Activated CD8-positive, alpha-beta memory T cell treated with anti-CD3 and anti-CD28 coated beads for 36 hours (primary cell): Measurements from ENCODE around the gene FAM135A. TPM values are rescaled to one million over a fixed set of nuclear protein-coding genes. Genes with fewer than 3 reads are reported as not detected.

Experiments
- CTCF ChIA-PET: fragments of 350-600 bp; sonication (Branson Sonifier 250); formaldehyde crosslinking; loops from one replicate; lab custom pipeline; 2021; ENCODE audit warnings: antibody characterized with exemption; lab: Charles Lee
- POLR2A ChIA-PET: fragments of 350-600 bp; sonication (Branson Sonifier 250); formaldehyde crosslinking; loops from one replicate; lab custom pipeline; 2021; ENCODE audit warnings: antibody characterized with exemption; lab: Charles Lee
- total RNA-seq, 2 experiments: library from RNA; stranded (reverse); gene quantifications; one replicate each; pipeline ENCODE4 v1.2.3, GENCODE V29; 2021

FAM135A gene
- total RNA-seq, 2 experiments from 2014 or later: 6.0 to 6.9 TPM

- POLR2A ChIA-PET: no interaction called here
- CTCF ChIA-PET: no interaction called here
Measured at GRCh38 chr6:70394518-70395300, 18.6 kb upstream of the FAM135A start.

- ChIA-PET CTCF (no interaction called here), POLR2A (no interaction called here)
Measured at GRCh38 chr6:70395301-70395672, 18.0 kb upstream of the FAM135A start.

- CTCF ChIA-PET: no interaction called here
- POLR2A ChIA-PET: no interaction called here
Measured at GRCh38 chr6:70396163-70396562, 17.1 kb upstream of the FAM135A start.

- CTCF ChIA-PET: no interaction called here
- POLR2A ChIA-PET: no interaction called here
Measured at GRCh38 chr6:70396796-70397729, 16.2 kb upstream of the FAM135A start.

GRCh38 chr6:70398783-70399728 is 14.3 kb upstream of the FAM135A start:
- ChIA-PET POLR2A (no interaction called here), CTCF (interaction anchor here (0.5 kb wide), 1 partner anchor 820 kb away, joined by 3 read pairs; no protein-coding TSS in a partner anchor)

- ChIA-PET CTCF (no interaction called here), POLR2A (no interaction called here)
Measured at GRCh38 chr6:70404658-70405057, 8.7 kb upstream of the FAM135A start.

GRCh38 chr6:70409216-70409615 is 4.1 kb upstream of the FAM135A start:
- POLR2A ChIA-PET: no interaction called here
- CTCF ChIA-PET: no interaction called here

- ChIA-PET POLR2A (no interaction called here), CTCF (no interaction called here)
Measured at GRCh38 chr6:70411542-70412251, 1.6 kb upstream of the FAM135A start.

- POLR2A ChIA-PET: no interaction called here
Measured at GRCh38 chr6:70412252-70413113, 825 bp upstream of the FAM135A start.

GRCh38 chr6:70413992-70414494 is 735 bp downstream of the FAM135A start:
- ChIA-PET POLR2A (no interaction called here), CTCF (interaction anchor here (1.0 kb wide), 1 partner anchor 542 kb away, joined by 3 read pairs; no protein-coding TSS in a partner anchor)

More at GRCh38 chr6:70412252-70413113, 825 bp upstream of the FAM135A start:
- CTCF ChIA-PET: interaction anchor here (1.3 kb wide), 1 partner anchor 9 kb away, joined by 5 read pairs; no protein-coding TSS in a partner anchor

GRCh38 chr6:70414813-70415212 is 1.5 kb downstream of the FAM135A start:
- ChIA-PET CTCF (interaction anchor here (1.0 kb wide), 1 partner anchor 541 kb away, joined by 3 read pairs; no protein-coding TSS in a partner anchor), POLR2A (no interaction called here)

- POLR2A ChIA-PET: no interaction called here
- CTCF ChIA-PET: no interaction called here
Measured at GRCh38 chr6:70415247-70415646, 1.9 kb downstream of the FAM135A start.

- ChIA-PET CTCF (no interaction called here), POLR2A (no interaction called here)
Measured at GRCh38 chr6:70415660-70416059, 2.4 kb downstream of the FAM135A start.

- CTCF ChIA-PET: interaction anchor here (1.0 kb wide), 1 partner anchor 8 kb away, joined by 5 read pairs; the partner anchor contains the start of gene FAM135A
- POLR2A ChIA-PET: no interaction called here
Measured at GRCh38 chr6:70421509-70421908, 8.2 kb downstream of the FAM135A start.

- POLR2A ChIA-PET: no interaction called here
- CTCF ChIA-PET: no interaction called here
Measured at GRCh38 chr6:70423189-70424134, 10.2 kb downstream of the FAM135A start.

GRCh38 chr6:70424291-70424690 is 11.0 kb downstream of the FAM135A start:
- POLR2A ChIA-PET: no interaction called here
- CTCF ChIA-PET: no interaction called here
